Measurements from ENCODE around the gene SPRY1.

The SPRY1 gene

GRCh38 chr4:123396307-123397143, at the start of gene SPRY1:
Gene SPRY1 (plus strand): TSS chr4:123396795. CDS start chr4:123401592, 4,797 bp downstream.
- DNase-seq: peak; percentile 58

DNA sequence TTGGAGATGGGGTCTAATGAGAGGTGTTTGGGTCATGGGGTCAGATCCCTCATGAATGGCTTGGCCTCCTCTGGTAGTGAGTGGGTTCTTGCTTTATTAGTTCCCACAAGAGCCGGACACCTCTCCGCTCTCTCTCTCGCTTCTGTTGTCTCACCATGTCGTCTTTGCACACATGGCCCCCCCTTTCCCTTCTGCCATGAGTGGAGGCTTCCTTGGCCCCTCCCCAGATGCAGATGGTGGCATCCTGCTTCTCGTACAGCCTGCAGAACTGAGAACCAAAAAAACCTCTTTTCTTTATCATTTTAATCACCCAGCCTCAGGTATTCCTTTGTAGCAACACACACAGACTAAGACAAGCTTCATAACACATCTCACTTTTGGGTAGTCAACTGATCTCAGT, 49.6 kb upstream of the SPRY1 start:
- no peak for DNase-seq

- DNase-seq: no peak
Measured at GRCh38 chr4:123348946-123349345, 47.6 kb upstream of the SPRY1 start.

DNA sequence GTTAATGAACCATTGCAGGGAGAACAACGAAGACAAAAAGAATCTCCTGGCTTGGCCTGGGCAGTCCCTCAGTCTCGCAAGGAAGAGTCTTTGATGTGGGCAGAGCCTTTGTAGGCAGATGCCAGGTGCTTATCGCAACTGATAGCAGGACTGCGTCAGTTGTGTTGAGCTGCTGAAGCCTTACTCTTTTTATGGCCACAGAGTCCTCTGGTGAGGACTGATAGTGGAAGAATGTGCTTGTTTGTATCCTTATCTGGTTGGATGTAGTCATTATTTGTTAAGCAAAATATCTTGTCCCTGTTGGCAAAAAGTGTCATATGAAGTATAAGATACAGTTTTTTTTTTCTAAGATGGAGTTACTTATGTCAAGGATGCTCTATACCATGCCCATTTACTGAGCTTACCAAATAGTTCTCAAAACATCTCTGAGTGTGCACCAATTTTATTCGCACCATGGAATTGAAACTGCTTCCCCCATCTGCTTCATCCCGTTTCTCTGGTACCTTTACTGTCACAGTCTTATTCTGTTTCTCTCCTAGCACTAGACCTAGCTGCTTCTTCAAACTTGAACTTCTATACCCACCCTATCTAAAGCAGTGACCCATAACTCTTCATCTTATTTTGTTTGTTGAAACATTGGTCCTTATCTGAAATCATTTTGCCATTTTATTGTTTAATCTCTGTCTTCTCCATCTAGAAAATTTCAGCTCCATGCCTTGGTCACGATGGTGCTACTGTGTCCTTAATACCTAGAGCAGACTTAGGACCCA, 47.0 kb upstream of the SPRY1 start:
- no peak for DNase-seq

GRCh38 chr4:123350191-123350544, 46.4 kb upstream of the SPRY1 start:
- DNase-seq: peak; percentile 0

GRCh38 chr4:123350726-123351125, 45.9 kb upstream of the SPRY1 start:
- no peak for DNase-seq

GRCh38 chr4:123351713-123352112, 44.9 kb upstream of the SPRY1 start:
- DNase-seq: no peak

- no peak for DNase-seq
Measured at GRCh38 chr4:123352240-123352945, 44.2 kb upstream of the SPRY1 start.

DNA sequence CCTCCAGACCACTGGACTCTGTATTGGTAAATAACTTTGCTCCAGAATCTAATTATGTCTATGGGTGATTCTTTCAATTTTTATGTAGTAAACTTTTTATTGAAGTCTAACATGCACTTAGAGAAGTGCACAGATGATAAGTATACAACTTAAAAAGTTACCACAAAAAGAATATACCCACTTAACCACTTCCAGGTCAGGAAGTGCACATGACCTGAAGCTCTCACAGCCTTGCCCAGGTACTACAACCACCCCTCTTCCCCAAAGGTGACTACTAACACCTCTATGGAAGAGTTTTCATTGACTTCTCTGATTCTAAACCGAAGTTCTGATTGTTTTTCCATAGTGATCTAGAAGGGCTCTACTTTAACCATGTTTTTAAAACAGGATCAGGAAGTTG, 43.6 kb upstream of the SPRY1 start:
- no peak for DNase-seq

DNA sequence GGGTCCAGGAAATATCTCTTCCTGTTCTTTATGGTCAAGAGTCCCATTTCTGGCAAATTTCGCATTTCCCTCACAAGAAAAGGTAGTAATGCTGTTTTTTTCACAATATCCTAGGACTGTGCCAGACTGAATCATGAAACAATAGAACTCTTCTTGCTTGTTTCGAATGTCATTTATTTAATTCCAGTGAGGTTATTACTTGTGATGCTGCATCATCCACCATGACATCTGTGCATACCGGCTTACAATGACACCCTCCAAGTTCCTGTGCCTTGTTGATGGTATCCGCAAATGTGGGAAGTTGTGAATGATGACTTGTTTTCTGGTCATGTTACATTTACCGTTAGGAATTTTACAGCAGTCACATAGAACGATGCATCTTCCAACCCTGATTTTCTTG, 42.9 kb upstream of the SPRY1 start:
- DNase-seq: no peak

DNA sequence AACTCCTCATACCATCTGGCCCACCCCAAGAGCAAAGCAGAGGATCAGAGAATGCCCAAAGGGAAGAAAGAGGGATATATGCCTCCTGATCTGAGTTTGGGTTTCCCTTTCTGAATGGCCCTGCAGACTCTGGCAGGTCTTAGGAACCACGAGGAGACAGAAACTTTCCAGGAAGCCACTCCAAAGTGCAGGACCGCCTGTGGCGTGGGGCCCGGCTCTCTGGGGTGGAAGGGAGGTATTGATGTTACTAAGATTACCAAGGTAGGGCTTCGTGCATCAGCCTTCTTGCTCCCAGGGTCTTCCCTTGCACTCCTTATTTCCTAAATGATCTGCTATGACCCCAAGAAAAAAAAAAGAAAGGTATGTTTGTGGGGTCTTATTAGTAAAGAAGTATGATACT, 41.9 kb upstream of the SPRY1 start:
- DNase-seq: no peak

- DNase-seq: no peak
Measured at GRCh38 chr4:123356921-123357320, 39.7 kb upstream of the SPRY1 start.

- DNase-seq: no peak
Measured at GRCh38 chr4:123359449-123360315, 36.9 kb upstream of the SPRY1 start.

DNA sequence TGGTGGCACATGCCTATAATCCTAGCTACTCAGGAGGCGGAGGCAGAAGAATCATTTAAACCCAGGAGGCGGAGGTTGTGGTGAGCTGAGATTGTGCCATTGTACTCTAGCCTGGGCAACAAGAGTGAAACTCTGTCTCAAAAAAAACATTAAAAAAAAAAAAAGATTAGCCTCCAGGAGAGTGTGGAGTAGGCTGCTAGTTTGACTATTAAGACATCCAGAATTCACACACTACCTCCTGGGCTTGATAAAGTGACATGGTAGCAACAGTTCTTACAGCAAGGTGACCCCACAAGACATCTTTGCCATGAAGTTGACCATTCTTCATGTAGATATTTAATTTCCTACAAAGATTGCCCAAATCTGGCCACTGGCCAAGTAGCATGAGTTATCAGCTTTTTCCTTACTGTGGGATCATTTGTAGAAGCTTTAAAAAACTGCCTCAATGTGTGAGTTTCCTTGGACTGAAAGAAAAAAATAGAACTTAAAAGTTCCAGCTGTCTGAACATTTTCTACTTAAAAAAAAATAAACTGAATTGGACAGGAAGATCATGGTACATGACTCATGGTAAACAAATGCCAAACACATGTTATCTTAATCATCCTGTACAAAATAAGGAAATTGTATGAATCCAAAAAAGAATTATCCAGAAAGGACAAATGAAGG, 35.3 kb upstream of the SPRY1 start:
- DNase-seq: no peak

- no peak for DNase-seq
Measured at GRCh38 chr4:123362103-123362502, 34.5 kb upstream of the SPRY1 start.

DNA sequence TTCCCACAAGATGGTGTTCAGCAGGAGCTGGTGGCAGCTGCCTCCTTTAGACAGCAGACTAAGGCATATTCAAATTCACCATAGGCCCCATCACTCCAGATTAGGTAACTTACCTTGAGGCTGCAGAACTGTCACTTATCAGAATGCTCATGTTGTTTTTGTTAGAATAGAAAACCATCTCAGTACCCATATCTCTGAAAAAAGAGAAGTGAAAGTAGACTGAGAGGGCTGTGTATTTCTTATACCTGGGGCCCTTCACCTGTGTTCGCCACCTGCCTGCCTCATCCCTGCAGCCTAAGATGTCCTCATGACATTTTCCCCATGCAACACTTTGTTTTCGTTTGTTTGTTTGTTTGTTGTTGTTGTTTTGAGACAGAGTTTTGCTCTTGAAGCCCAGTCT, 32.9 kb upstream of the SPRY1 start:
- DNase-seq: no peak

GRCh38 chr4:123364906-123365305, 31.7 kb upstream of the SPRY1 start:
- no peak for DNase-seq

- no peak for DNase-seq
Measured at GRCh38 chr4:123365412-123365811, 31.2 kb upstream of the SPRY1 start.

- no peak for DNase-seq
Measured at GRCh38 chr4:123366144-123366748, 30.3 kb upstream of the SPRY1 start.

GRCh38 chr4:123378794-123379193, 17.8 kb upstream of the SPRY1 start:
- DNase-seq: no peak

GRCh38 chr4:123379392-123379791, 17.2 kb upstream of the SPRY1 start:
- DNase-seq: no peak

Measured in NCI-H774 (cell line).